Effector memory CD8-positive, alpha-beta T cell (primary cell): ENCODE data around the gene CDH23.

ENCODE experiments used
- ATAC-seq: fragments of 150-1000 bp; cut with Tn5 transposase; replicated peaks from 2 replicates; pipeline ENCODE4 v1.10.0; 2021; ENCODE audit warnings: mild to moderate bottlenecking, moderate library complexity
- DNase-seq, 3 experiments: peaks; one replicate each; pipeline ENCODE4 v3.0.0; 2021
- H3K27ac Mint-ChIP-seq, 2 donors: one replicate each; pipeline ENCODE4 v1.8.0; 2022; ENCODE audit warnings: mild to moderate bottlenecking in 2 of 2, mixed read lengths in 2 of 2, moderate library complexity in 2 of 2
- H3K27me3 Mint-ChIP-seq, 2 donors: one replicate each; pipeline ENCODE4 v1.8.0; 2022; ENCODE audit warnings: mixed read lengths in 2 of 2
- H3K36me3 Mint-ChIP-seq: one replicate; pipeline ENCODE4 v1.8.0; 2022; ENCODE audit warnings: mild to moderate bottlenecking, moderate library complexity, mixed read lengths; ENCODE audit not compliant: insufficient read depth
- H3K4me1 Mint-ChIP-seq, 2 donors: one replicate each; pipeline ENCODE4 v1.8.0; 2022; ENCODE audit warnings: low read depth in 2 of 2, mixed read lengths in 2 of 2
- H3K4me3 Mint-ChIP-seq, 2 donors: one replicate each; pipeline ENCODE4 v1.8.0; 2022; ENCODE audit warnings: mild to moderate bottlenecking in 2 of 2, mixed read lengths in 2 of 2, moderate library complexity in 2 of 2
- H3K9me3 Mint-ChIP-seq, 2 donors: one replicate each; pipeline ENCODE4 v1.8.0; 2022; ENCODE audit warnings: mixed read lengths in 2 of 2

Gene CDH23

DNA sequence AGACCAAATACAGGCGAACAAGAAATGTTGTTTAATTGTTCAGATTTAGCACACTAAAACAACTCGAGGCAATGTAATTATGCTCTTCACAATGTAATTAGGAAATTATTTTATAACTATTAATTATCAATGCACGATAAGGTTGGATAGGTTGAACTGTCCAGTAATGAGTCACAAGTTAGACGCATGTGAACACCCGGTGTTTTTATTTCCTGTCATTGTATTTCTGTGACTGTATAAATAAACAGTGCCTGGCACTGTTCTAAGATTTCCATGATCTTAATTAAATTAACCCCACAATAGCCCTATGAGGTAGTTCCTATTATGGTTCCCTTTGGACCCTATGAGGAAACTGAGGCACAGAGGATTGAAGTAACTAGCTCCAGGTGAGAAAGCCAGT lies 296.7 kb downstream of the CDH23 start:
- H3K36me3 Mint-ChIP-seq, result peaks cover 9% of the 10 kb centered on the region
- peak overlapping the region in 1 of 2 donors; percentile 40 for H3K4me3 Mint-ChIP-seq
- no peaks in the 10 kb centered on the region for H3K27me3 Mint-ChIP-seq
- no peak for ATAC-seq
- DNase-seq, result no peak
- H3K27ac Mint-ChIP-seq, result peak overlapping the region; percentile 72 to 90
- H3K4me1 Mint-ChIP-seq, result peaks cover 33 to 35% of the 10 kb centered on the region in 2 donors
- peaks cover 0 to 2% of the 10 kb centered on the region in 2 donors for H3K9me3 Mint-ChIP-seq

DNA sequence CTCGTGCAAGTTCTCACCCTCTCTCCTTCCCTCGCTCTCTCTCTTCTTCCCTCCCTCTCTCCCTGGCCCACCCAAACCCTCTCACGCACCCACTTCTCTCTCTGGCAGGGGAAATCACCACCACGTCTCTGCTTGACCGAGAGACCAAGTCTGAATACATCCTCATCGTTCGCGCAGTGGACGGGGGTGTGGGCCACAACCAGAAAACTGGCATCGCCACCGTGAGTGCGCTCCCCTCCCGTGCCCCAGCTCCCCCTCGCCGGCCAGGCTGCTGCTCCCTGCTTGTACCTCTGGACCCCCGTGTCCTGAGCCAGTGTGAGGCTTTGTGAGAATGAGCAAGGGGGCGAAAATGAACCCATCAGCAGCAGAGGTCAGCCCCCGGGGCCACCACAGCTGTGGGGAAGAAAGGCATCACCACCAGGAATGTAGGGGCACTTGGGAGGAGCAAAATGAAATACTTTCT lies 297.4 kb downstream of the CDH23 start:
- Mint-ChIP-seq H3K4me3 (peak overlapping the region; percentile 76 to 77), H3K36me3 (peaks cover 8% of the 10 kb centered on the region), H3K27me3 (no peaks in the 10 kb centered on the region), H3K9me3 (no peaks in the 10 kb centered on the region), H3K4me1 (peaks cover 40 to 41% of the 10 kb centered on the region in 2 donors), H3K27ac (peak overlapping the region; percentile 72 to 90)
- no peak for ATAC-seq
- no peak for DNase-seq

DNA sequence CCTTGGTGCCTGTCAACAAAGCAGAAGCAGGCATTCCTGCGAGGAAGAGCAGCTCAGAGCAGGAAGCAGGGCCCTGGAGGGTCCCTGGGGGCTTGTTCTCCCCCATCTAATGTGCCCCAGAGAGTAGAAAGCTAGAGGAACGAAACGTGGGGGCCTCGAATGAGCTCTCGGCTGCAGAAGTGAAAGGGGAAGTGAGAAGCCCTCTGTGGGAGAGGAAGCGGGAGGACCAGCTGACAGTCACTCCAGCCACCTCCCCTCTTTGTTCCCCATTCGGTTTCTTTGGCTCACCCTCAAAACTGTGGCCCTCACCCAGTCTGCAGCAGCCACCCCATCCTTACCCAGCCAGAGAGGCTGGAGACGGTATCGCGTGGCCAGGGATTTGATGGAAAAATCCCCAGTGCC lies 297.8 kb downstream of the CDH23 start:
- peak overlapping the region; percentile 76 to 77 for H3K4me3 Mint-ChIP-seq
- no peaks in the 10 kb centered on the region for H3K9me3 Mint-ChIP-seq
- peak overlapping the region; percentile 72 to 90 for H3K27ac Mint-ChIP-seq
- no peaks in the 10 kb centered on the region for H3K27me3 Mint-ChIP-seq
- peaks cover 45 to 46% of the 10 kb centered on the region in 2 donors for H3K4me1 Mint-ChIP-seq
- DNase-seq, result peak; percentile 23 to 29 (median 24)
- peak; percentile 44 for ATAC-seq
- peaks cover 6% of the 10 kb centered on the region for H3K36me3 Mint-ChIP-seq

DNA sequence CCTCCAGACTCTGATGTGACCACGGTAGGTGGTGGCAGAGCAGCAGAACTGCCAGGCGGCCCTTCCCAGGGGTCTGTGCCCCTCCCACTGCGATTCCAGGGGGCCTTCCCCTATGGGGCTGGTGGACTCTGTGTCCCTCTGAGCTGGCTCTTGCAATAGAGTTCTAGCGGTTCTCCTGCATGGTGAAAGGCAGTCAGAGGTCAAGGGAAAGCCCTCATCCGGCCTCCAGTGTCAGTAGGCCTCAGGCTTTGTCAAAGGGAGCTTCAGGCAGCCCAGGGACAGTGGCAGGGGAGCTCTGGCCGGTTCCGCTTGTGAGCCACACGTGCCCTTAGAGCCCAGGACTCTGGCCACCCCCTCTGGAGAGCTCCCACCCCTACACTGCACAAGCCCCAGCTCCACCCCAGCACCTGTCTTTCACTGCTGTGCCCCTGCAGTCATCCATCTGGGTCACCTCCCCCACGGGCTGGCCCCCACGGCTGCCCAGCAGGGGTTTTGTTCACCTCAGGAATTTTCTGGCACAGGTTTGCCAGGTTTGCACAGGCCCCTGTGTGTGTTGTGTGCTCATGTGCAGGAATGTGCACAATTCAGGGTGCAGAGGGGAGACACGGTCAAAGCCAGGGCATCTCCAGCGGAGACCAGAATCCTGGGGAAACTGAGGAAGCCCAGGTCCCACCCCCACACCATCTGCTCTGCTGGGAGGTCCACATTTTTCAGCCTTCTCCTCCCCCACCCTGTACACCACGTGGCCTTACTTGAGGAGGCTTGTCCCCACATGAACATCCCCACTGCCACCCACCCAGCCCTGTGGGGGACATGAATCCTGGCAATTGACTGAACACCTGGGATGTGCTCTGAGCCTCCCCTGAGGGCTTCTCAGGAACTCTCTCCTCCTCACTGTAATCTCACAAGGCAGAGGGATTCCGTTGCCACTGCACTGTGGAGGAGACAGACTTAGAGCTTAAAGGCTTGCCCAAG lies 299.1 kb downstream of the CDH23 start:
- Mint-ChIP-seq H3K9me3 (no peaks in the 10 kb centered on the region), H3K4me1 (peaks cover 45 to 46% of the 10 kb centered on the region in 2 donors), H3K27ac (peak overlapping the region in 1 of 2 donors; percentile 90), H3K27me3 (no peaks in the 10 kb centered on the region), H3K4me3 (peak overlapping the region; percentile 10 to 77), H3K36me3 (peaks cover 6% of the 10 kb centered on the region)
- DNase-seq (no peak), ATAC-seq (no peak)

DNA sequence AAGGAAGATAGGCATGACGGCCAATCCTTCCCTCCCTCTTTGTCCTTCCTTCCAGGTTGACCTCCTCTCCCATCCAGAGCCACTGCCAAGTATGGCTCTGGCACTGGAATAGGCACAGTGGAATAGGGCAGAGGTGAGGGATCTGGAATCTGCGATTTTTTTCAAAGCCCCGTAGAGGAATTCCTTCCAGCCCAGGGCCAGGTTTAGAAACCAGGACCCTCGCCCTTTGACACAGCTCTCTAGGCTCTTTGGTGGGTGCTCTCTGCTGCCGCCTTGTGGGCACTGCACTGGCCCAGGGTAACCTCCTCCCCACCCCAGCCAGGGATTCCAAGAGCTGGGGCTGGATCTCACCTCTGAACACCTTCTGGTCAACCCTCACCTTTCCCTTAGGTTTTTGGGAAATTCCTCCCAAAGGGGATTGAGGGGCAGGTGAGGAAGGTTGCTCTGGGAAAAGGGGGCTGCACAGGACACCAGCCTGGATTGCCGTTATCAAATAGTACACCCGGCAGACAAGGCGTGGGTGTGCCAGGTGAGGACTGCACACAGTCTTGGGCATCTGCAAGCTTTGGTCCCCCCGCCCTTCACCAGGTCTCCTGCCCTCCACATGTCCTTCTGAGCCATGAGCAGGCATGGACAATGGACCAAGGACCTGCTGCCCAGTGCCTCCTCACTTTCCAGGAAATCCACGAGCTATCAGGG lies 300.1 kb downstream of the CDH23 start:
- ATAC-seq (peak; percentile 42), DNase-seq (peak; percentile 52 to 61 (median 57))
- Mint-ChIP-seq H3K27me3 (no peaks in the 10 kb centered on the region), H3K4me1 (peaks cover 46 to 49% of the 10 kb centered on the region in 2 donors), H3K36me3 (peaks cover 6% of the 10 kb centered on the region), H3K4me3 (peak overlapping the region; percentile 37 to 41), H3K27ac (no peak overlapping the region), H3K9me3 (no peaks in the 10 kb centered on the region)

DNA sequence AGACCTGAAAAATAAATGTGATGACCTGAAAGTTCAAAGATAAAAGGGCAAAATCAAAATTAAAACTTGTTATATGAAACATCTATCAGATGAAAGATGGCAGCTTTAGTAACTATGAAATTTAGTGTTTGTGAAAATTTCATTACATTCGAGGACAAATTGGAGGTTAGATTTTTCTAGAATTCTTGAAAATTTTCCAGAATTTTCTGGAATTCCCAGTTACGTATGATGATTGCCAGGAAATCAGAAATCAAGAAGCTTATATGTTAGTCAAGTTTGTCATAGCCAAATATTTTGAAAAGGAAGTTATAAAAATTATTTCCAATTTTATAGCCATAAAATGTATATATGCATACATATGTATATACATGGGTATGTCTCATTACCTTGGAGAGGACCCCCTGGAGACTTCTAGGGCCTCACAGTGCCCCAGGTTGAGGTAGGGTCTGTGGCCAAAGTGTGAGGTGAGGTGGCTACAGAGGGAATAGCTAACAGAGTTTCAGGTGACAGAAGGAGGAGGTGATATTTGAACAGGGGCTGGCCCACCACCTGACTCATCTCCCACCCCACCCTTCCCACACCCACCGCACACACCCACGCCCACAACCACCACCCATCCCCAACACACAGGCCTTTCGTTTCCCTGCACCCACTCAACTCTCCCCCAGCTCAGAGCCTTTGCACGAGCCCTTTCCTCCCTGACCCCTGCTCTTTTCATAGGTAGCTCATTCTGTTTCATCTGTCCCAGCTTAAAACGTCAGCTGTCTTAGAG lies 301.4 kb downstream of the CDH23 start:
- H3K27ac Mint-ChIP-seq, result peak overlapping the region; percentile 44 to 84
- H3K4me1 Mint-ChIP-seq, result peaks cover 46 to 49% of the 10 kb centered on the region in 2 donors
- ATAC-seq, result peak; percentile 84
- H3K36me3 Mint-ChIP-seq, result peaks cover 6% of the 10 kb centered on the region
- no peaks in the 10 kb centered on the region for H3K27me3 Mint-ChIP-seq
- no peaks in the 10 kb centered on the region for H3K9me3 Mint-ChIP-seq
- peak; percentile 34 to 45 (median 44) for DNase-seq
- peak overlapping the region; percentile 41 to 54 for H3K4me3 Mint-ChIP-seq

DNA sequence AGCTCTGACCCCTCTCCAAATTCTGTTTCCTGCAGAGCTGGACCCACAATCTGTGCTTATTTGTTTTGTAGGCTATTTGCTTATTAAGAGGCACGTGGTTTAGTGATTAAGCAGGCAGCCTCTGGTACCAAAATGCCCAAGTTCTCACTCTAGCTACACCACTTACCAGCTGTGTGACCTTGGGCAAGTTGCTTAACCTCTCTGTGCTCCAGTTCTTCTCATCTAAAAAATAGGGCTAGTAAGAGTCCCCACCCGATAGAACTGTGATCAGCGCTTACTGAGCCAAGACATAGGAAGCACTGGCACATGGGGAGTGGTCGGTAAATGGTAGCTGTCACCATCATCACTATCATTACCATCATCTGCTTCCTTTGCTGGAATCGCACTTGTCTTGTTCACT lies 302.0 kb downstream of the CDH23 start:
- peak; percentile 23 for ATAC-seq

DNA sequence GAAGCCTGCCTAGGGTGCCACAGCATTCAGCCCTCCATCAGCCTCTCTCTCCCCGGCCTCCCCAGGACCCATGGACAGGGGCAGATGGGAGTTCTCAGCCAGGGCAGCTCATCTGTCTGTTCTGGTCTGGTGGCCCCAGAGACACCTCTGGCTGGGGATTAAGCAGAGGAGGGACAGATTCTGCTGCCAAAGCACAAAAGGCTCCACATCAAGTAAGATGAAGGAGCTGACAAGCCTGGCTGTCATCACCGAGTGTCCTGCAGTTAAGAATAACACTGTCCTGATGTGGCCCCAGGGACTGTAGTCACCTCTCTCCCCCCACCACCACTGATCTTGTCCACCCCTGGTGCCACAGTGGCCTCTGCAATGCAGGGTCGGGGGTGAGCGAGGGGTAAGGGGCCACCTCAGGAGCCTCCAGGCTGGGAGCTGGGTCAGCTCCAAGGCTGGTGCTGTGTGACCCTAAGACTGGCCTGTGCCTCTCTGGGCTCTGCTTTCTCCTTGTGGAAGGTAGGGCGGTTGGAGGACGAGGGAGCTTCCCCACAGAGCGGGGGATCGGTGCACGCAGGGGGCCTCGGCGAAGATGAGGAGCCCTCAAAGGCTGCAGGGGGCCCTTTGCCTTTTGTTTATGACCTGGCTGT lies 304.1 kb downstream of the CDH23 start:
- Mint-ChIP-seq H3K27me3 (no peaks in the 10 kb centered on the region), H3K36me3 (peaks cover 4% of the 10 kb centered on the region), H3K4me1 (peaks cover 31 to 33% of the 10 kb centered on the region in 2 donors), H3K4me3 (no peak overlapping the region), H3K9me3 (no peaks in the 10 kb centered on the region), H3K27ac (no peak overlapping the region)
- ATAC-seq (no peak), DNase-seq (no peak)

More for the DNA sequence above, 302.0 kb downstream of the CDH23 start:
- H3K4me3 Mint-ChIP-seq, result peak overlapping the region; percentile 41 to 54
- H3K4me1 Mint-ChIP-seq, result peaks cover 43 to 48% of the 10 kb centered on the region in 2 donors
- peak overlapping the region in 1 of 2 donors; percentile 84 for H3K27ac Mint-ChIP-seq
- DNase-seq, result no peak
- no peaks in the 10 kb centered on the region for H3K9me3 Mint-ChIP-seq
- peaks cover 6% of the 10 kb centered on the region for H3K36me3 Mint-ChIP-seq
- no peaks in the 10 kb centered on the region for H3K27me3 Mint-ChIP-seq

DNA sequence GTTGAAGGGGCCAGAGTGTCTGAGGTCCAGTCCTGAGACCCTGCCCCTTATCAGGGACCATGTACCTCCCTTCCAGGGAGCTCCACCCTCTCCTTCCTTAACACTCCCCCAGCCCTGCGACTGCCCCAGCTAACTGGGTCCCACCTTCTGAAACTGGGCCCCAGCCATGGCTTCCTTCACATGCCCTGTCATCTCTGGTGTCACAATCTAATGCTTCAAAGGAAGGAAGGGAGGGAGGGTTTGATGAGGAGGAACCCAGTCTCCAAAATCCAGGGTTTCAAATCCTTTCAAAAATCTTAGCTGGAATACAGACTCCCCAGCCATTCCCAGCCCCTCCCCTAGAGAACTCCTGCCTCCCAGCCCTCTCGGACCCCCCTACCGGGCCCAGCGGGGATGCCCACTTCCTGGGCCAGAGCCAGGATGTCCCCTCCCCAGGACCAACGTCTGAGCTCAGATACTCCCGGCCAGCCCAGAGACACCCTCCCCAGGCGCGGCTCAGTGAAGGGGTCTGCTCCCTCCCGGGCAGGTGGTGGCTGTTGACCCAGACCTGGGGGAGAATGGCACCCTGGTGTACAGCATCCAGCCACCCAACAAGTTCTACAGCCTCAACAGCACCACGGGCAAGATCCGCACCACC lies 304.9 kb downstream of the CDH23 start:
- H3K27ac Mint-ChIP-seq, result no peak overlapping the region
- no peaks in the 10 kb centered on the region for H3K9me3 Mint-ChIP-seq
- no peak overlapping the region for H3K4me3 Mint-ChIP-seq
- no peak for DNase-seq
- no peak for ATAC-seq
- H3K4me1 Mint-ChIP-seq, result peaks cover 29 to 31% of the 10 kb centered on the region in 2 donors
- peaks cover 4% of the 10 kb centered on the region for H3K36me3 Mint-ChIP-seq
- no peaks in the 10 kb centered on the region for H3K27me3 Mint-ChIP-seq

DNA sequence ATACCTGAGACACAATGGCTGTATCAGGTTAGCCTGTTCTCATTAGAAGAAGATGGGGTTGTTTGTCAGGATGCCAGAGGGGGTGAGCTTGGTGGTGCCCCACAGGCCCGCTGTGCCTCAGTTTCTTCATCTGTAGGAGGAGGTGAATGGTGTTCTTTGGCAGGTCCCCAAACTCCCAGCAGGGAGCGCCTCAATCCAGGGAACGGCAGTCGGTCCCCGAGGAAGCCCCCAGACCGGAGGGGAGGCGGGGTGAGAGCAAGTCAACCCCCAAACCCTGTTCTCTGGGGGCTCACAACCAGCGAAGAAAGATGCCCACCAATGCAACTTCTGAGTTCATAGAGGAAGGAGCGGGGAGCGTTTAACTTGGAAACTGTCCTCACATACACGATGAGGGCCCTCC lies 306.9 kb downstream of the CDH23 start:
- Mint-ChIP-seq H3K4me3 (no peak overlapping the region), H3K36me3 (peaks cover 3% of the 10 kb centered on the region), H3K9me3 (no peaks in the 10 kb centered on the region), H3K27me3 (no peaks in the 10 kb centered on the region), H3K4me1 (peaks cover 15 to 26% of the 10 kb centered on the region in 2 donors), H3K27ac (no peak overlapping the region)
- DNase-seq, result no peak
- ATAC-seq, result no peak

DNA sequence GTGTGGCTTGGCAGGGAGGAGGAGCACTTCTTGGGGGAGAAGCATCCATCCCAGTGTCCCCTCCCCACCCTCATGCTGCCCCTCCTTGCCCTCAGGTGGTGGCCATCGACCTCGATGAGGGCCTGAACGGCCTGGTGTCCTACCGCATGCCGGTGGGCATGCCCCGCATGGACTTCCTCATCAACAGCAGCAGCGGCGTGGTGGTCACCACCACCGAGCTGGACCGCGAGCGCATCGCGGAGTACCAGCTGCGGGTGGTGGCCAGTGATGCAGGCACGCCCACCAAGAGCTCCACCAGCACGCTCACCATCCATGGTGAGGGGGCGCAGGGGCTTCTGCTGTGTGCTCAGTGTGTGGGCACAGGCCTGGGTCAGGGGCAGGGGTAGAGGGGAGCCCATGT lies 308.1 kb downstream of the CDH23 start:
- Mint-ChIP-seq H3K27me3 (no peaks in the 10 kb centered on the region), H3K36me3 (peaks cover 3% of the 10 kb centered on the region), H3K27ac (no peak overlapping the region), H3K4me3 (no peak overlapping the region), H3K4me1 (peaks cover 9 to 23% of the 10 kb centered on the region in 2 donors), H3K9me3 (no peaks in the 10 kb centered on the region)
- DNase-seq (no peak), ATAC-seq (no peak)

DNA sequence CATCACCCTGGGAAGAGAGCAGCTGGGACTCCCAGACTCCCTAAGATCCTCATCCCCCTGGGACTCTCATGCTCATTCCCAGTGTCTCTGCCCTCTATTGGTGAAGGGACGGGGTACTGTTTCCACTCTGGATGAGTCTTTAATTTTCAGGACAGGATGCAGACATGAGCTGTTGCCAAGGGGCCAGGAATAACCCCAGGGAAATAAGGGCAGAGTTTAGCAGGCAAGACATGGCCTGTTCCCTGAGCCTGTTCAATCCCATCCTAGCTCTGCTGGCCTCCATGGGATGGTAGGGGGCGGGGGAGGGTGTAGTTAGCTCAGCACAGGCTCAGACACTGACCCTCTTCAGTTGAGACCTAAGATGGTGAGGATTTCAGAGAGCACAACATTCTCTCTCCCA lies 308.9 kb downstream of the CDH23 start:
- Mint-ChIP-seq H3K36me3 (peaks cover 6% of the 10 kb centered on the region), H3K4me1 (peaks cover 9 to 28% of the 10 kb centered on the region in 2 donors), H3K27ac (no peak overlapping the region), H3K9me3 (no peaks in the 10 kb centered on the region), H3K4me3 (no peak overlapping the region), H3K27me3 (no peaks in the 10 kb centered on the region)
- ATAC-seq, result no peak
- DNase-seq, result no peak
